HepG2 (cell line): Measurements from ENCODE around the gene HEPACAM2. TPM values are rescaled to one million over a fixed set of nuclear protein-coding genes. Genes with fewer than 3 reads are reported as not detected.

Experiments
- ATAC-seq: fragments of 200-7000 bp; cut with Tn5 transposase; 3 replicates; pipeline ENCODE4 v1.9.1; 2020; ENCODE audit warnings: mild to moderate bottlenecking, moderate library complexity
- BruUV-seq: library from RNA; stranded (reverse); fragments of 400-500 nt; replicated peaks from 2 replicates; lab custom pipeline; 2021; lab: Mats Ljungman, UMichigan
- CTCF ChIA-PET: fragments of 300-600 bp; formaldehyde crosslinking; extraction: SDS; loops from one replicate; lab custom pipeline; 2021; ENCODE audit warnings: low total read pairs, inconsistent platforms, low intra/inter-chr PET ratio; lab: Yijun Ruan, JAX
- POLR2A ChIA-PET: fragments of 350-600 bp; sonication (Branson Sonifier 250); formaldehyde crosslinking; loops from one replicate; lab custom pipeline; 2020; ENCODE audit warnings: antibody characterized with exemption, inconsistent platforms; lab: Yijun Ruan, JAX
- DNase-seq: peaks from one replicate; pipeline ENCODE4 v3.0.0-alpha.2; 2015; ENCODE audit warnings: low spot score
- FAIRE-seq: peaks from 3 replicates; lab custom pipeline; 2011; peaks lifted over from hg19 to GRCh38; lab: Jason Lieb, UNC
- H2AFZ ChIP-seq: one replicate; pipeline ENCODE4 v1.6.1; 2011; ENCODE audit warnings: low read length, inconsistent platforms
- H3K27ac ChIP-seq: fragments of 300-600 bp; 3 replicates; pipeline ENCODE4 v1.8.0; 2011; ENCODE audit warnings: mixed run types, mild to moderate bottlenecking, mixed read lengths, low read length, inconsistent platforms; ENCODE audit not compliant: insufficient read depth; ENCODE audit errors: extremely low read length
- H3K27me3 ChIP-seq, 2 experiments: fragments of 200-600 bp in 1 of 2; 2 replicates in 1 of 2; 3 replicates in 1 of 2; pipeline versions ENCODE4 v1.6.0 to v1.8.0; 2011; ENCODE audit warnings: low read length in 2 of 2, mild to moderate bottlenecking in 2 of 2, moderate library complexity in 2 of 2, inconsistent platforms in 1 of 2; ENCODE audit not compliant: insufficient read depth in 2 of 2, control insufficient read depth in 1 of 2
- H3K36me3 ChIP-seq, 2 experiments: fragments of 200-600 bp in 1 of 2; replicated peaks in 1 of 2; 2 replicates in 1 of 2; 3 replicates in 1 of 2; pipeline versions ENCODE4 v1.5.1 to v1.8.0; 2011; ENCODE audit warnings: low read length in 2 of 2, inconsistent platforms in 1 of 2; ENCODE audit not compliant: insufficient read depth in 2 of 2, control insufficient read depth in 1 of 2
- H3K4me1 ChIP-seq: 2 replicates; pipeline ENCODE4 v1.5.1; 2012; ENCODE audit warnings: low read length, inconsistent platforms; ENCODE audit not compliant: insufficient read depth
- H3K4me2 ChIP-seq: 2 replicates; pipeline ENCODE4 v1.6.0; 2011; ENCODE audit warnings: low read depth, low read length, inconsistent platforms
- H3K4me3 ChIP-seq, 3 experiments: fragments of 200-600 bp in 1 of 3; sonication (generic), shearing (Covaris generic) in 1 of 3; replicated peaks in 1 of 3; 2 replicates each; pipeline ENCODE4 v1.5.1; 2011 to 2016; ENCODE audit warnings: low read length in 3 of 3, inconsistent platforms in 2 of 3, low read depth in 2 of 3, mild to moderate bottlenecking in 2 of 3, control low read depth in 1 of 3, mixed read lengths in 1 of 3; ENCODE audit not compliant: insufficient read depth in 1 of 3
- H3K79me2 ChIP-seq: one replicate; pipeline ENCODE4 v1.6.1; 2011; ENCODE audit warnings: low read length, inconsistent platforms; ENCODE audit not compliant: insufficient read depth
- H3K9ac ChIP-seq: 2 replicates; pipeline ENCODE4 v1.6.0; 2011; ENCODE audit warnings: mild to moderate bottlenecking, low read depth, low read length, inconsistent platforms; ENCODE audit not compliant: insufficient read depth
- H3K9me3 ChIP-seq: 2 replicates; pipeline ENCODE4 v1.5.1; 2012; ENCODE audit warnings: mild to moderate bottlenecking, low read length
- H4K20me1 ChIP-seq: 2 replicates; pipeline ENCODE4 v1.6.0; 2011; ENCODE audit warnings: inconsistent platforms, mild to moderate bottlenecking, low read length, moderate library complexity; ENCODE audit not compliant: insufficient read depth
- CBX1 ChIP-seq: IDR thresholded peaks from one replicate; pipeline ENCODE4 v1.6.1; 2016; ENCODE audit warnings: antibody characterized with exemption, low read depth
- GATA4 ChIP-seq: sonication (generic); IDR thresholded peaks from 2 replicates; pipeline ENCODE4 v1.6.1; 2016; ENCODE audit warnings: antibody characterized with exemption, low read depth, borderline replicate concordance
- NBN ChIP-seq: fragments of 450-650 bp; conservative IDR thresholded peaks from 2 replicates; pipeline ENCODE4 v1.6.1; 2017
- NFE2 ChIP-seq: sonication (generic); formaldehyde crosslinking; IDR thresholded peaks from 2 replicates; pipeline ENCODE4 v1.4.0; 2020; ENCODE audit warnings: missing genetic modification reagents
- NR3C1 ChIP-seq: sonication (generic); formaldehyde crosslinking; IDR thresholded peaks from 2 replicates; pipeline ENCODE4 v1.4.0; 2020; ENCODE audit warnings: missing genetic modification reagents
- PHB2 ChIP-seq: fragments of 450-650 bp; IDR thresholded peaks from 2 replicates; pipeline ENCODE4 v1.6.1; 2018; ENCODE audit not compliant: partially characterized antibody
- TFAP4 ChIP-seq: sonication (generic); IDR thresholded peaks from 2 replicates; pipeline ENCODE4 v1.6.1; 2016; ENCODE audit warnings: low read depth, borderline replicate concordance
- ZBTB4 ChIP-seq: sonication (generic); formaldehyde crosslinking; IDR thresholded peaks from 2 replicates; pipeline ENCODE4 v1.4.0; 2020; ENCODE audit warnings: missing genetic modification reagents, mild to moderate bottlenecking, borderline replicate concordance
- ZMAT5 ChIP-seq: sonication (generic); formaldehyde crosslinking; IDR thresholded peaks from 2 replicates; pipeline ENCODE4 v1.5.0; 2020; ENCODE audit warnings: mild to moderate bottlenecking, low read depth, missing genetic modification reagents, borderline replicate concordance
- ZNF501 ChIP-seq: sonication (generic); formaldehyde crosslinking; IDR thresholded peaks from 2 replicates; pipeline ENCODE4 v1.5.1; 2020; ENCODE audit warnings: mild to moderate bottlenecking, moderate library complexity, missing genetic modification reagents
- ZNF598 ChIP-seq: sonication (generic); formaldehyde crosslinking; IDR thresholded peaks from 2 replicates; pipeline ENCODE4 v1.5.1; 2020; ENCODE audit warnings: mild to moderate bottlenecking, missing genetic modification reagents, borderline replicate concordance
- ZNF720 ChIP-seq: sonication (generic); formaldehyde crosslinking; IDR thresholded peaks from 2 replicates; pipeline ENCODE4 v1.4.0; 2020; ENCODE audit warnings: missing genetic modification reagents
- WGBS: methylation state at CpG from one replicate; pipeline ENCODE4 v1.1.6; 2017; ENCODE audit warnings: low lambda C conversion rate; 5-methylcytosine and 5-hydroxymethylcytosine counted together
- in situ Hi-C: cut with HindIII; loops from 2 replicates; pipeline ENCODE4 v1.10.0; 2017; ENCODE audit warnings: low pct_unique_long_range_greater_than_20kb; ENCODE audit not compliant: extremely low pct_ligation_motif_present
- intact Hi-C: fragments of 100-400 bp; cut with micrococcal nuclease; formaldehyde crosslinking; loops from one replicate; pipeline ENCODE4 v1.10.0; 2022; ENCODE audit not compliant: unreplicated experiment
- polyA plus RNA-seq, 8 experiments: library from polyadenylated mRNA; depleted of rRNA in 3 of 8; stranded (reverse) in 7 of 8; unstranded in 1 of 8; fragments of >200 nt; fragmentation: Illumina TruSeq in 4 of 8; extraction: Trizol in 4 of 8; gene quantifications; 2 replicates each; pipeline versions ENCODE4 v1.2.1 to v1.2.3, GENCODE V29; 2011 to 2016; ENCODE audit warnings: low read depth in 4 of 8, missing spikeins in 1 of 8, mixed read lengths in 1 of 8; ENCODE audit not compliant: insufficient read depth in 1 of 8
- total RNA-seq, 5 experiments: library from RNA; depleted of rRNA; stranded (reverse); fragments of >200 nt; fragmentation: Illumina TruSeq; extraction: Trizol; gene quantifications; 2 replicates each; pipeline ENCODE4 v1.2.3, GENCODE V29; 2016; ENCODE audit warnings: low read depth in 1 of 5
- TF ChIP-seq, protein P1 (sequence below): IDR thresholded peaks from 2 replicates; pipeline ENCODE4 v1.6.1; 2016; ENCODE audit warnings: mild to moderate bottlenecking, missing biosample characterization, missing genetic modification reagents
- TF ChIP-seq, protein P2 (sequence below): fragments of 450-650 bp; IDR thresholded peaks from 2 replicates; pipeline ENCODE4 v1.6.1; 2016

Gene HEPACAM2
- total and polyA plus RNA-seq, 2 of the 13 experiments (the other 11 are each of a cell fraction or from before 2014, with no cell fraction given), result not detected

DNA sequence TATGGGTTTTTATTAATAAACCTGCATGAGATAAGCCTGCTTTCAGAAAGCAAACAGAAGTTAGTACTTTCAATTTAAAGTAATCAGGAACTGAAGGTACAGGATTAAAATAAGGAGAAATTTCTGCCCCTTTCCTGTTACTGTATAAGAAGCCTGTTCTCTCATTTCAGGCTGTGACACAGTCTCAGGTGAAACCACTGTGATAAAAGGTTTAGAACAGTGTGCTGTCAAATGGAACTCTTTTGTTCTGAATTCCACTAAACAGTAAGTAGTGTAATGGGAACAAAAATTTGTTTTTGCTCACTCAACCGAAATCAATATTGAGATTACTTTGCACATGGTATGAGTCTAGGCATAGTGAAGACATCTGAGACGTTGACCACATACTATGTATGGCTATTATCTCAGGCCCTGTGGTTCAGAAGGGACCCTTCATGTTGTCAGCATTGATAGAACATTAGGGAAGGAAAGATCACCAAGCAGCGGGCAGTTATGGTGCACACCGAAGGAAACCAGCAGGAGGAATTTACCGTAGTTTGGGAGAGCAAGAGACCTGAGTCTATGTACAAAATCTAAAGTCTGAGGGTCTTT is 14.9 kb downstream of the HEPACAM2 start:
- Histone ChIP-seq H3K4me3 (no peak overlapping the region), H3K27ac (no peak overlapping the region), H3K36me3 (no peaks in the 10 kb centered on the region), H4K20me1 (no peaks in the 10 kb centered on the region), H3K4me1 (peaks cover 6% of the 10 kb centered on the region; the same call in 1 of the 2 replicates), H3K9me3 (no peaks in the 10 kb centered on the region), H3K27me3 (0 out of 5 replicates have a peak, but pooled peaks cover 0 to 4% of the 10 kb centered on the region in 2 experiments), H3K79me2 (no peaks in the 10 kb centered on the region), H2AFZ (no peak overlapping the region), H3K4me2 (no peak overlapping the region), H3K9ac (no peak overlapping the region)
- DNase-seq (no peak), ATAC-seq (no peak), FAIRE-seq (no peak)
- no TSS peak for BruUV-seq
- ChIA-PET CTCF (no interaction called here), POLR2A (no interaction called here)
- intact Hi-C loops, result no loop called here
- 16% methylated on average over 5 of the region's 5 CpGs for WGBS
- in situ Hi-C loops, result no loop called here
- no peak for TF ChIP-seq ZBTB4 (CRISPR knock-in tag)
- TF ChIP-seq ZMAT5 (CRISPR knock-in tag), result no peak
- no peak for TF ChIP-seq ZNF598 (CRISPR knock-in tag)
- TF ChIP-seq, protein P1, sequence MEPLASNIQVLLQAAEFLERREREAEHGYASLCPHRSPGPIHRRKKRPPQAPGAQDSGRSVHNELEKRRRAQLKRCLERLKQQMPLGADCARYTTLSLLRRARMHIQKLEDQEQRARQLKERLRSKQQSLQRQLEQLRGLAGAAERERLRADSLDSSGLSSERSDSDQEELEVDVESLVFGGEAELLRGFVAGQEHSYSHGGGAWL, result no peak
- no peak for TF ChIP-seq ZNF501
- no peak for TF ChIP-seq PHB2
- no peak for TF ChIP-seq NR3C1 (CRISPR knock-in tag)
- no peak for TF ChIP-seq TFAP4
- TF ChIP-seq, protein P2, sequence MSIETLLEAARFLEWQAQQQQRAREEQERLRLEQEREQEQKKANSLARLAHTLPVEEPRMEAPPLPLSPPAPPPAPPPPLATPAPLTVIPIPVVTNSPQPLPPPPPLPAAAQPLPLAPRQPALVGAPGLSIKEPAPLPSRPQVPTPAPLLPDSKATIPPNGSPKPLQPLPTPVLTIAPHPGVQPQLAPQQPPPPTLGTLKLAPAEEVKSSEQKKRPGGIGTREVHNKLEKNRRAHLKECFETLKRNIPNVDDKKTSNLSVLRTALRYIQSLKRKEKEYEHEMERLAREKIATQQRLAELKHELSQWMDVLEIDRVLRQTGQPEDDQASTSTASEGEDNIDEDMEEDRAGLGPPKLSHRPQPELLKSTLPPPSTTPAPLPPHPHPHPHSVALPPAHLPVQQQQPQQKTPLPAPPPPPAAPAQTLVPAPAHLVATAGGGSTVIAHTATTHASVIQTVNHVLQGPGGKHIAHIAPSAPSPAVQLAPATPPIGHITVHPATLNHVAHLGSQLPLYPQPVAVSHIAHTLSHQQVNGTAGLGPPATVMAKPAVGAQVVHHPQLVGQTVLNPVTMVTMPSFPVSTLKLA, result no peak
- TF ChIP-seq NFE2 (CRISPR knock-in tag), result no peak
- TF ChIP-seq NBN, result no peak
- TF ChIP-seq GATA4, result no peak
- no peak for TF ChIP-seq ZNF720
- TF ChIP-seq CBX1, result no peak
